Gastroesophageal sphincter (tissue), 4 donors: ENCODE results near the gene CTTN. TPM values are rescaled to one million over a fixed set of nuclear protein-coding genes. Genes with fewer than 3 reads are reported as not detected.

Source experiments
- ATAC-seq: fragments of 150-250 bp; one replicate; pipeline ENCODE4 v1.9.1; 2016; ENCODE audit warnings: mild to moderate bottlenecking, moderate library complexity
- H3K27ac ChIP-seq, 4 donors: fragments of 200-600 bp; sonication (generic) in 3 of 4; 1 replicate in 3 of 4; 2 replicates in 1 of 4; pipeline ENCODE4 v1.5.1; 2016 to 2019
- H3K27me3 ChIP-seq: fragments of 200-600 bp; sonication (generic); one replicate; pipeline ENCODE4 v1.5.1; 2019
- H3K36me3 ChIP-seq, 2 donors: fragments of 200-600 bp; sonication (generic); one replicate each; pipeline ENCODE4 v1.5.1; 2019; ENCODE audit warnings: control low read depth in 1 of 2
- H3K4me1 ChIP-seq, 3 donors: fragments of 200-600 bp; sonication (generic); 1 replicate in 2 of 3; 2 replicates in 1 of 3; pipeline ENCODE4 v1.5.1; 2016 to 2019; ENCODE audit warnings: control low read depth in 2 of 3
- H3K4me3 ChIP-seq, 2 donors: fragments of 200-600 bp; sonication (generic); one replicate each; pipeline ENCODE4 v1.5.1; 2019; ENCODE audit warnings: mild to moderate bottlenecking in 1 of 2, moderate library complexity in 1 of 2
- H3K9me3 ChIP-seq, 3 donors: fragments of 200-600 bp; sonication (generic); one replicate each; pipeline ENCODE4 v1.5.1; 2017 to 2019; ENCODE audit warnings: control low read depth in 2 of 3
- EP300 ChIP-seq: sonication (generic); formaldehyde crosslinking; IDR thresholded peaks from one replicate; pipeline ENCODE4 v1.6.1; 2017; ENCODE audit warnings: antibody characterized with exemption, mild to moderate bottlenecking
- POLR2A ChIP-seq, 2 donors: fragments of 450-650 bp; IDR thresholded peaks; one replicate each; pipeline ENCODE4 v1.6.1; 2017; ENCODE audit warnings: antibody characterized with exemption in 2 of 2, mild to moderate bottlenecking in 2 of 2, moderate library complexity in 1 of 2
- POLR2AphosphoS5 ChIP-seq: sonication (generic); formaldehyde crosslinking; IDR thresholded peaks from one replicate; pipeline ENCODE4 v1.6.1; 2017; ENCODE audit warnings: antibody characterized with exemption
- WGBS, 2 donors: methylation state at CpG; one replicate each; pipeline ENCODE4 v1.1.5; 2018; ENCODE audit warnings: low coverage in 1 of 2; 5-methylcytosine and 5-hydroxymethylcytosine counted together
- total RNA-seq, 4 donors: library from RNA; depleted of rRNA; stranded (reverse); fragments of >200 nt; gene quantifications; one replicate each; pipeline ENCODE4 v1.1.0, GENCODE V29; 2016
- TF ChIP-seq, protein P1 (sequence below), 4 experiments: fragments of 200-600 bp in 2 of 4; fragments of 450-650 bp in 2 of 4; sonication (generic) in 1 of 4; IDR thresholded peaks; one replicate each; pipeline ENCODE4 v1.5.1; 2017 to 2019; ENCODE audit warnings: antibody characterized with exemption in 4 of 4, mild to moderate bottlenecking in 2 of 4, moderate library complexity in 2 of 4

The CTTN gene
- total RNA-seq, 4 donors from 2014 or later, result 164 to 316 (median 179) TPM

- no peak for TF ChIP-seq EP300
- TF ChIP-seq POLR2A (IDR thresholded peaks at IDR 0.05), result no peak
- TF ChIP-seq, protein P1, sequence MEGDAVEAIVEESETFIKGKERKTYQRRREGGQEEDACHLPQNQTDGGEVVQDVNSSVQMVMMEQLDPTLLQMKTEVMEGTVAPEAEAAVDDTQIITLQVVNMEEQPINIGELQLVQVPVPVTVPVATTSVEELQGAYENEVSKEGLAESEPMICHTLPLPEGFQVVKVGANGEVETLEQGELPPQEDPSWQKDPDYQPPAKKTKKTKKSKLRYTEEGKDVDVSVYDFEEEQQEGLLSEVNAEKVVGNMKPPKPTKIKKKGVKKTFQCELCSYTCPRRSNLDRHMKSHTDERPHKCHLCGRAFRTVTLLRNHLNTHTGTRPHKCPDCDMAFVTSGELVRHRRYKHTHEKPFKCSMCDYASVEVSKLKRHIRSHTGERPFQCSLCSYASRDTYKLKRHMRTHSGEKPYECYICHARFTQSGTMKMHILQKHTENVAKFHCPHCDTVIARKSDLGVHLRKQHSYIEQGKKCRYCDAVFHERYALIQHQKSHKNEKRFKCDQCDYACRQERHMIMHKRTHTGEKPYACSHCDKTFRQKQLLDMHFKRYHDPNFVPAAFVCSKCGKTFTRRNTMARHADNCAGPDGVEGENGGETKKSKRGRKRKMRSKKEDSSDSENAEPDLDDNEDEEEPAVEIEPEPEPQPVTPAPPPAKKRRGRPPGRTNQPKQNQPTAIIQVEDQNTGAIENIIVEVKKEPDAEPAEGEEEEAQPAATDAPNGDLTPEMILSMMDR (IDR thresholded peaks at IDR 0.05), result no peak
- no peak for TF ChIP-seq POLR2AphosphoS5
- no peak for ATAC-seq
- Histone ChIP-seq H3K27ac (no peak overlapping the region), H3K9me3 (no peaks in the 10 kb centered on the region), H3K27me3 (peaks cover 46% of the 10 kb centered on the region), H3K4me1 (no peaks in the 10 kb centered on the region), H3K4me3 (no peak overlapping the region), H3K36me3 (no peaks in the 10 kb centered on the region)
- WGBS, 2 donors, result 83 to 100% methylated on average over 2 of the region's 4 CpGs
Observed at GRCh38 chr11:70460111-70460510, 61.8 kb downstream of the CTTN start.

- H3K4me3 ChIP-seq, result no peak overlapping the region
- H3K9me3 ChIP-seq, result no peaks in the 10 kb centered on the region
- WGBS, 2 donors, result 7 to 56% methylated on average over 2 to 3 of the region's 10 CpGs
- no peak overlapping the region for H3K27ac ChIP-seq
- TF ChIP-seq POLR2AphosphoS5 (no peak), POLR2A (IDR thresholded peaks at IDR 0.05) (no peak)
- no peaks in the 10 kb centered on the region for H3K4me1 ChIP-seq
- ATAC-seq, result no peak
- peaks cover 46% of the 10 kb centered on the region for H3K27me3 ChIP-seq
- H3K36me3 ChIP-seq, result no peaks in the 10 kb centered on the region
Observed at GRCh38 chr11:70460964-70461363, 62.6 kb downstream of the CTTN start.

- Histone ChIP-seq H3K27ac (no peak overlapping the region), H3K4me1 (peaks cover 0 to 10% (median 0%) of the 10 kb centered on the region in 3 donors), H3K36me3 (no peaks in the 10 kb centered on the region), H3K9me3 (no peaks in the 10 kb centered on the region), H3K27me3 (peaks cover 46% of the 10 kb centered on the region), H3K4me3 (no peak overlapping the region)
- 90 to 100% methylated on average over 2 of the region's 12 CpGs for WGBS, 2 donors
- TF ChIP-seq, protein P1 (IDR thresholded peaks at IDR 0.05), result no peak
- TF ChIP-seq POLR2AphosphoS5 (no peak), POLR2A (IDR thresholded peaks at IDR 0.05) (no peak), EP300 (no peak)
- ATAC-seq, result no peak
Observed at GRCh38 chr11:70462818-70463477, 64.6 kb downstream of the CTTN start.

DNA sequence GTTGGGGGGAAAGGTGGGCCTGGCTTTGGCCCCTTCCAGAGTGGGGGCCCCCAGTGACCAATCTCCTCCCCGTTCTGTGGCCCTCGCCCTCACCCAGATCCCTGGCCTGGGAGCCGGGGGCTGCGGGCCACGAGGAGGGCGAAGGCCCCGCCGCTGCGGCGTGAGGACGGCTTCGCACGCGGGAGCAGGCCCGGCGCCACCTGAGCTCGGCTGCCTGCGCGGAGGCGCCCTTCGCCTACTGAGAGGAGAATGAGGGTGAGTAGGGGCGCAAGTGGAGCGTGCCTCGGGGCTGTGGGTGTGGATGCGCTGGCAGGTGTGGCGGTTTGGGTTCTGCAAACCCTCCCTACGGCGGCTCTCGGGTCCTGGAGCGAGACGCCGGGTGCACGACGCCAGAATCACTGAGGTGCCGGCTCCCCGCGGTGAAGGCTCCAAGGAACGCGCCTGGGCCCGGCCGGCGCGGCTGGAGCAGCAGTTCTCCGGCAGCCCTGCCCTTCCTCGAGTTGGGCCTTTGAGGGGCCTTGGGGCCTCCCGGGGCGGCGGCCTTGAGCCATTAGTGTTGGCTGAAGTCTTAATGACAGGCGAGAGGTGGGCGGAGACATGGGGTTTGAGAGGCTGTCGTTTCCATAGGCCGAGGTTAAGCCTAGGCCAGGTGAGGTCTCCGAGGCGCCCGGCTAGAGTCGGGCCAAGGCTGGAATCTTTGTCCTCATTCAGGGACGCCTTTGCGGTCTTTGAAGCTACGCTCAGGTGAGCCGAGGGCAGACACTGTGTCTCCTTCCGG is 65.3 kb downstream of the CTTN start:
- ATAC-seq, result no peak
- 74% methylated on average over 3 of the region's 61 CpGs; no CpG with 5 or more reads in 1 of the 2 donors for WGBS, 2 donors
- Histone ChIP-seq H3K27ac (no peak overlapping the region), H3K4me3 (no peak overlapping the region), H3K27me3 (peaks cover 46% of the 10 kb centered on the region), H3K9me3 (no peaks in the 10 kb centered on the region), H3K4me1 (peaks cover 0 to 11% (median 0%) of the 10 kb centered on the region in 3 donors), H3K36me3 (no peaks in the 10 kb centered on the region)
- TF ChIP-seq, protein P1 (IDR thresholded peaks at IDR 0.05), result no peak
- TF ChIP-seq POLR2A (IDR thresholded peaks at IDR 0.05) (no peak), POLR2AphosphoS5 (no peak), EP300 (no peak)

GRCh38 chr11:70464509-70465361 is 66.4 kb downstream of the CTTN start:
- no peak overlapping the region for H3K27ac ChIP-seq
- H3K4me1 ChIP-seq, result peaks cover 0 to 11% (median 0%) of the 10 kb centered on the region in 3 donors
- WGBS, 2 donors, result 63 to 89% methylated on average over 4 to 9 of the region's 20 CpGs
- no peaks in the 10 kb centered on the region for H3K36me3 ChIP-seq
- no peak overlapping the region for H3K4me3 ChIP-seq
- no peak for ATAC-seq
- peaks cover 41% of the 10 kb centered on the region for H3K27me3 ChIP-seq
- H3K9me3 ChIP-seq, result no peaks in the 10 kb centered on the region
- TF ChIP-seq, protein P1 (IDR thresholded peaks at IDR 0.05), result no peak
- TF ChIP-seq EP300, result no peak
- TF ChIP-seq POLR2A (IDR thresholded peaks at IDR 0.05), result no peak
- no peak for TF ChIP-seq POLR2AphosphoS5
